HCT116 (cell line): ENCODE results near the gene KIAA1586. TPM values are rescaled to one million over a fixed set of nuclear protein-coding genes. Genes with fewer than 3 reads are reported as not detected.

ENCODE experiments used
- ATAC-seq: fragments of 200-7000 bp; cut with Tn5 transposase; 2 replicates; pipeline ENCODE4 v1.9.1; 2020; ENCODE audit warnings: mild to moderate bottlenecking, moderate library complexity
- BruUV-seq: library from RNA; stranded (reverse); fragments of 400-500 nt; replicated peaks from 2 replicates; lab custom pipeline; 2021; lab: Mats Ljungman, UMichigan
- CTCF ChIA-PET: fragments of 300-600 bp; sonication (Branson Sonifier 250); formaldehyde crosslinking; loops from one replicate; lab custom pipeline; 2021; ENCODE audit warnings: antibody characterized with exemption; lab: Charles Lee
- POLR2A ChIA-PET: fragments of 300-600, 350-600 bp; sonication (Branson Sonifier 250); formaldehyde crosslinking; loops from one replicate; lab custom pipeline; 2021; ENCODE audit warnings: antibody characterized with exemption; lab: Charles Lee
- RAD21 ChIA-PET, 2 experiments: fragments of 300-600 bp; sonication (Branson Sonifier 250); formaldehyde crosslinking; loops; one replicate each; lab custom pipeline; 2023; ENCODE audit warnings: low total read pairs in 2 of 2; ENCODE audit not compliant: uncharacterized antibody in 2 of 2, unreplicated experiment in 2 of 2, low non-redundant PET in 1 of 2; lab: Charles Lee
- DNase-seq: peaks from one replicate; pipeline ENCODE4 v3.0.0-alpha.2; 2010; ENCODE audit warnings: low read depth, low spot score
- H2AFZ ChIP-seq: fragments of 200-600 bp; shearing (Covaris generic), sonication (generic); 2 replicates; pipeline ENCODE4 v1.6.1; 2017; ENCODE audit warnings: low read depth, mixed run types, mixed read lengths, antibody characterized with exemption, low read length; ENCODE audit not compliant: poor library complexity, severe bottlenecking
- H3K27ac ChIP-seq: 2 replicates; pipeline ENCODE4 v1.5.1; 2012; ENCODE audit warnings: low read depth, low read length
- H3K27me3 ChIP-seq: fragments of 200-600 bp; sonication (generic); 2 replicates; pipeline ENCODE4 v1.6.1; 2016; ENCODE audit warnings: mixed run types, low read length, mixed read lengths; ENCODE audit not compliant: insufficient read depth
- H3K36me3 ChIP-seq, 2 experiments: fragments of 200-500 bp in 1 of 2; fragments of 200-600 bp in 1 of 2; sonication (Bioruptor generic) in 1 of 2; sonication (generic) in 1 of 2; 2 replicates each; pipeline versions ENCODE4 v1.5.1 to v1.6.1; 2014 to 2016; ENCODE audit warnings: low read length in 2 of 2, inconsistent platforms in 1 of 2, mixed read lengths in 1 of 2, mixed run types in 1 of 2; ENCODE audit not compliant: insufficient read depth in 2 of 2, control insufficient read depth in 1 of 2
- H3K4me1 ChIP-seq, 2 experiments: fragments of 200-600 bp in 1 of 2; sonication (generic) in 1 of 2; 2 replicates each; pipeline versions ENCODE4 v1.5.1 to v1.6.1; 2012 to 2017; ENCODE audit warnings: low read length in 2 of 2, inconsistent platforms in 1 of 2, mild to moderate bottlenecking in 1 of 2, mixed read lengths in 1 of 2, mixed run types in 1 of 2, moderate library complexity in 1 of 2; ENCODE audit not compliant: insufficient read depth in 2 of 2, control insufficient read depth in 1 of 2
- H3K4me2 ChIP-seq: fragments of 200-600 bp; sonication (generic); 2 replicates; pipeline ENCODE4 v1.6.1; 2017; ENCODE audit warnings: mixed run types, low read length, mixed read lengths
- H3K4me3 ChIP-seq, 2 experiments: fragments of 200-600 bp in 1 of 2; sonication (generic) in 1 of 2; replicated peaks in 1 of 2; 2 replicates each; pipeline ENCODE4 v1.5.1; 2011 to 2016; ENCODE audit warnings: low read length in 2 of 2, control low read depth in 1 of 2, low read depth in 1 of 2, mild to moderate bottlenecking in 1 of 2, mixed read lengths in 1 of 2, mixed run types in 1 of 2
- H3K79me2 ChIP-seq: fragments of 200-600 bp; sonication (generic); 2 replicates; pipeline ENCODE4 v1.6.1; 2017; ENCODE audit warnings: mild to moderate bottlenecking, mixed run types, low read length, moderate library complexity, mixed read lengths; ENCODE audit not compliant: insufficient read depth
- H3K9ac ChIP-seq: fragments of 200-600 bp; sonication (generic); 2 replicates; pipeline ENCODE4 v1.6.1; 2016; ENCODE audit warnings: low read length, mixed read lengths
- H3K9me2 ChIP-seq: fragments of 200-600 bp; sonication (generic), shearing (Covaris generic); 2 replicates; pipeline ENCODE4 v1.6.1; 2017; ENCODE audit warnings: mixed run types, mild to moderate bottlenecking, moderate library complexity; ENCODE audit not compliant: insufficient read depth
- H3K9me3 ChIP-seq, 2 experiments: fragments of 200-500 bp in 1 of 2; fragments of 200-600 bp in 1 of 2; sonication (Bioruptor generic) in 1 of 2; sonication (generic) in 1 of 2; 2 replicates each; pipeline ENCODE4 v1.6.1; 2014 to 2017; ENCODE audit warnings: low read length in 2 of 2, mixed read lengths in 2 of 2, inconsistent platforms in 1 of 2, low read depth in 1 of 2, mild to moderate bottlenecking in 1 of 2, mixed run types in 1 of 2, moderate library complexity in 1 of 2; ENCODE audit not compliant: control insufficient read depth in 1 of 2, insufficient read depth in 1 of 2
- H4K20me1 ChIP-seq: fragments of 200-600 bp; sonication (generic), shearing (Covaris generic); 2 replicates; pipeline ENCODE4 v1.6.1; 2017; ENCODE audit warnings: mixed run types, mild to moderate bottlenecking, moderate library complexity; ENCODE audit not compliant: insufficient read depth
- CTCF ChIP-seq, 3 experiments: fragments of 200-600 bp in 1 of 3; sonication (generic) in 1 of 3; IDR thresholded peaks in 2 of 3; conservative IDR thresholded peaks in 1 of 3; 2 replicates each; pipeline ENCODE4 v1.5.1; 2012 to 2017; ENCODE audit warnings: low read depth in 2 of 3, low read length in 2 of 3, antibody characterized with exemption in 1 of 3, borderline replicate concordance in 1 of 3, control low read depth in 1 of 3, mild to moderate bottlenecking in 1 of 3, mixed read lengths in 1 of 3, mixed run types in 1 of 3, moderate library complexity in 1 of 3; ENCODE audit not compliant: insufficient read depth in 1 of 3
- ELF1 ChIP-seq: IDR thresholded peaks from 2 replicates; pipeline ENCODE4 v1.6.1; 2012; ENCODE audit warnings: low read depth, borderline replicate concordance
- EZH2 ChIP-seq: fragments of 200-600 bp; sonication (generic); IDR thresholded peaks from 2 replicates; pipeline ENCODE4 v1.6.1; 2017; ENCODE audit warnings: antibody characterized with exemption, mixed run types
- EZH2phosphoT487 ChIP-seq: fragments of 200-600 bp; IDR thresholded peaks from 2 replicates; pipeline ENCODE4 v1.6.1; 2018; ENCODE audit warnings: antibody characterized with exemption, borderline replicate concordance
- MAX ChIP-seq: IDR thresholded peaks from 2 replicates; pipeline ENCODE4 v1.6.1; 2012
- POLR2AphosphoS5 ChIP-seq: IDR thresholded peaks from 2 replicates; pipeline ENCODE4 v1.6.1; 2011; ENCODE audit warnings: mild to moderate bottlenecking, low read depth, low read length, moderate library complexity
- RAD21 ChIP-seq: IDR thresholded peaks from 2 replicates; pipeline ENCODE4 v1.6.1; 2012; ENCODE audit warnings: low read depth, mild to moderate bottlenecking
- REST ChIP-seq: IDR thresholded peaks from 2 replicates; pipeline ENCODE4 v1.6.1; 2012; ENCODE audit warnings: low read depth
- SP1 ChIP-seq: IDR thresholded peaks from 2 replicates; pipeline ENCODE4 v1.6.1; 2012; ENCODE audit warnings: low read depth
- SRF ChIP-seq: IDR thresholded peaks from 2 replicates; pipeline ENCODE4 v1.6.1; 2012; ENCODE audit warnings: low read depth
- ZBTB33 ChIP-seq: IDR thresholded peaks from 2 replicates; pipeline ENCODE4 v1.6.1; 2011; ENCODE audit warnings: mild to moderate bottlenecking, low read length, moderate library complexity; ENCODE audit not compliant: insufficient replicate concordance; ENCODE audit errors: extremely low read depth
- ZFX ChIP-seq: fragments of 450-650 bp; IDR thresholded peaks from 2 replicates; pipeline ENCODE4 v1.6.1; 2017
- intact Hi-C: fragments of 100-400 bp; cut with micrococcal nuclease; formaldehyde crosslinking; loops from 2 replicates; pipeline ENCODE4 v1.10.0; 2022
- total RNA-seq: library from RNA; stranded (reverse); gene quantifications from one replicate; pipeline ENCODE4 v1.2.1, GENCODE V29; 2021; ENCODE audit not compliant: unreplicated experiment

KIAA1586 gene
- total RNA-seq, 1 experiment from 2014 or later = 12.7 TPM

- intact Hi-C loops = loop anchor here (5.0 kb wide), 1 partner anchor 61 kb away; the partner anchor contains the start of gene BEND6
- H3K36me3 ChIP-seq = no peaks in the 10 kb centered on the region
- TF ChIP-seq REST (no peak), EZH2phosphoT487 (no peak), ZFX (no peak), EZH2 (no peak), MAX (no peak), POLR2AphosphoS5 (no peak), RAD21 (no peak), ELF1 (no peak), SP1 (no peak), ZBTB33 (no peak), CTCF (IDR thresholded peaks at IDR 0.05 in 2 of 3, conservative IDR thresholded peaks at IDR 0.05 in 1 of 3; ENCODE audit: borderline replicate concordance in 1 of 3, insufficient read depth in 1 of 3, low read depth in 2 of 3, low read length in 2 of 3) (no peak), SRF (no peak)
- TF ChIP-seq, all 23 proteins: peak for 0
- Histone ChIP-seq H3K27ac (no peak overlapping the region), H3K4me3 (no peak overlapping the region), H3K9ac (no peak overlapping the region), H3K4me2 (no peak overlapping the region), H3K9me2 (no peaks in the 10 kb centered on the region), H4K20me1 (no peaks in the 10 kb centered on the region), H3K9me3 (no peaks in the 10 kb centered on the region), H3K79me2 (no peaks in the 10 kb centered on the region), H2AFZ (no peak overlapping the region), H3K4me1 (peaks cover 0 to 4% of the 10 kb centered on the region in 2 experiments; a peak in 1 of 4 replicates), H3K27me3 (no peaks in the 10 kb centered on the region)
- ATAC-seq (no peak), DNase-seq (no peak)
- POLR2A ChIA-PET = no interaction called here
- no TSS peak for BruUV-seq
- RAD21 ChIA-PET = no interaction called here
- CTCF ChIA-PET = interaction anchor here (1.7 kb wide), 1 partner anchor 113 kb away, joined by 8 read pairs; no protein-coding TSS in a partner anchor
Measured at GRCh38 chr6:57017841-57018240, 28.7 kb upstream of the KIAA1586 start.
